H9 (cell line): ENCODE measurements around the gene PGBD5. TPM values are rescaled to one million over a fixed set of nuclear protein-coding genes. Genes with fewer than 3 reads are reported as not detected.

ENCODE experiments used
- DNase-seq: peaks from one replicate; pipeline ENCODE4 v3.0.0-alpha.2; 2017
- H2AFZ ChIP-seq: one replicate; pipeline ENCODE4 v1.6.1; 2013; ENCODE audit warnings: mild to moderate bottlenecking, low read length, control low read depth, moderate library complexity
- H2AK5ac ChIP-seq: 2 replicates; pipeline ENCODE4 v1.6.1; 2013; ENCODE audit warnings: low read length, control low read depth, mixed read lengths; ENCODE audit not compliant: insufficient read length
- H2BK120ac ChIP-seq: one replicate; pipeline ENCODE4 v1.6.1; 2013; ENCODE audit warnings: low read depth, mild to moderate bottlenecking, low read length, control low read depth, inconsistent platforms; ENCODE audit not compliant: poor library complexity, severe bottlenecking
- H2BK12ac ChIP-seq: 2 replicates; pipeline ENCODE4 v1.6.1; 2013; ENCODE audit warnings: low read length, control low read depth, mixed read lengths, low read depth; ENCODE audit not compliant: insufficient read length
- H2BK15ac ChIP-seq: 2 replicates; pipeline ENCODE4 v1.6.1; 2013; ENCODE audit warnings: low read depth, low read length, control low read depth
- H2BK20ac ChIP-seq: one replicate; pipeline ENCODE4 v1.6.1; 2013; ENCODE audit warnings: low read depth, mild to moderate bottlenecking, low read length, control low read depth, inconsistent platforms; ENCODE audit not compliant: poor library complexity, severe bottlenecking
- H2BK5ac ChIP-seq: 2 replicates; pipeline ENCODE4 v1.6.1; 2013; ENCODE audit warnings: low read length, control low read depth, mixed read lengths; ENCODE audit not compliant: insufficient read length
- H3K14ac ChIP-seq: 2 replicates; pipeline ENCODE4 v1.6.1; 2013; ENCODE audit warnings: low read length, control low read depth; ENCODE audit not compliant: insufficient read depth
- H3K18ac ChIP-seq: 2 replicates; pipeline ENCODE4 v1.6.1; 2013; ENCODE audit warnings: low read depth, mild to moderate bottlenecking, mixed read lengths, low read length, control low read depth; ENCODE audit not compliant: insufficient read length
- H3K23ac ChIP-seq: 2 replicates; pipeline ENCODE4 v1.6.1; 2013; ENCODE audit warnings: low read length, control low read depth, mixed read lengths, low read depth; ENCODE audit not compliant: insufficient read length
- H3K23me2 ChIP-seq: 2 replicates; pipeline ENCODE4 v1.6.1; 2013; ENCODE audit warnings: low read depth, mild to moderate bottlenecking, mixed read lengths, low read length, control low read depth; ENCODE audit not compliant: insufficient read length, poor library complexity, severe bottlenecking
- H3K27ac ChIP-seq: 2 replicates; pipeline ENCODE4 v1.5.1; 2013; ENCODE audit warnings: low read length, control low read depth, mixed read lengths, low read depth; ENCODE audit not compliant: insufficient read length
- H3K27me3 ChIP-seq: 2 replicates; pipeline ENCODE4 v1.6.1; 2013; ENCODE audit warnings: low read length, control low read depth, inconsistent platforms; ENCODE audit not compliant: insufficient read depth
- H3K4ac ChIP-seq: 2 replicates; pipeline ENCODE4 v1.6.1; 2013; ENCODE audit warnings: low read depth, mild to moderate bottlenecking, control low read depth, inconsistent platforms, low read length, moderate library complexity
- H3K4me1 ChIP-seq: 2 replicates; pipeline ENCODE4 v1.6.1; 2013; ENCODE audit warnings: low read length, control low read depth, inconsistent platforms; ENCODE audit not compliant: insufficient read depth
- H3K4me2 ChIP-seq: 2 replicates; pipeline ENCODE4 v1.6.1; 2013; ENCODE audit warnings: low read length, control low read depth, mixed read lengths; ENCODE audit not compliant: insufficient read length, insufficient read depth
- H3K56ac ChIP-seq: 2 replicates; pipeline ENCODE4 v1.6.1; 2013; ENCODE audit warnings: low read depth, mild to moderate bottlenecking, mixed read lengths, low read length, control low read depth; ENCODE audit not compliant: insufficient read length
- H3K79me1 ChIP-seq: 2 replicates; pipeline ENCODE4 v1.6.1; 2013; ENCODE audit warnings: low read depth, mild to moderate bottlenecking, moderate library complexity, low read length, control low read depth, inconsistent platforms; ENCODE audit not compliant: insufficient read depth, poor library complexity, severe bottlenecking
- H3K79me2 ChIP-seq: 2 replicates; pipeline ENCODE4 v1.6.1; 2013; ENCODE audit warnings: low read length, control low read depth, inconsistent platforms; ENCODE audit not compliant: insufficient read depth
- H3K9ac ChIP-seq: 2 replicates; pipeline ENCODE4 v1.6.1; 2013; ENCODE audit warnings: low read length, control low read depth, mixed read lengths; ENCODE audit not compliant: insufficient read length; ENCODE audit errors: extremely low read depth
- H3K9me3 ChIP-seq: one replicate; pipeline ENCODE4 v1.6.1; 2013; ENCODE audit warnings: low read depth, low read length, inconsistent platforms; ENCODE audit not compliant: control insufficient read depth
- H3T11ph ChIP-seq: one replicate; pipeline ENCODE4 v1.6.1; 2013; ENCODE audit warnings: mild to moderate bottlenecking, low read length, control low read depth, inconsistent platforms
- H4K20me1 ChIP-seq: one replicate; pipeline ENCODE4 v1.6.1; 2013; ENCODE audit not compliant: control insufficient read depth, insufficient read length, insufficient read depth
- H4K5ac ChIP-seq: 2 replicates; pipeline ENCODE4 v1.6.1; 2013; ENCODE audit warnings: low read depth, mild to moderate bottlenecking, mixed read lengths, low read length, control low read depth; ENCODE audit not compliant: insufficient read length
- H4K8ac ChIP-seq: replicated peaks from 2 replicates; pipeline ENCODE4 v1.6.1; 2013; ENCODE audit warnings: low read length, control low read depth, mixed read lengths, low read depth; ENCODE audit not compliant: insufficient read length
- H4K91ac ChIP-seq: 2 replicates; pipeline ENCODE4 v1.6.1; 2013; ENCODE audit warnings: low read depth, mild to moderate bottlenecking, moderate library complexity, mixed read lengths, low read length, control low read depth; ENCODE audit not compliant: insufficient read length
- H3K27ac Mint-ChIP-seq, 3 experiments: 2 replicates in 2 of 3; 3 replicates in 1 of 3; pipeline ENCODE4 v1.8.0; 2020 to 2021; ENCODE audit warnings: mixed read lengths in 3 of 3, mild to moderate bottlenecking in 1 of 3, moderate library complexity in 1 of 3
- H3K27me3 Mint-ChIP-seq: 2 replicates; pipeline ENCODE4 v1.8.0; 2021; ENCODE audit warnings: low read depth, mild to moderate bottlenecking, moderate library complexity, mixed read lengths
- H3K36me3 Mint-ChIP-seq, 3 experiments: 2 replicates in 2 of 3; 3 replicates in 1 of 3; pipeline ENCODE4 v1.8.0; 2020 to 2021; ENCODE audit warnings: low read depth in 3 of 3, mixed read lengths in 3 of 3; ENCODE audit not compliant: insufficient read depth in 1 of 3
- H3K4me1 Mint-ChIP-seq, 2 experiments: 2 replicates each; pipeline ENCODE4 v1.8.0; 2020; ENCODE audit warnings: mixed read lengths in 2 of 2
- H3K4me3 Mint-ChIP-seq, 2 experiments: 2 replicates in 1 of 2; 3 replicates in 1 of 2; pipeline ENCODE4 v1.8.0; 2020 to 2021; ENCODE audit warnings: mild to moderate bottlenecking in 2 of 2, mixed read lengths in 2 of 2, moderate library complexity in 1 of 2
- H3K9me3 Mint-ChIP-seq, 2 experiments: 2 replicates in 1 of 2; 3 replicates in 1 of 2; pipeline ENCODE4 v1.8.0; 2020; ENCODE audit warnings: mild to moderate bottlenecking in 2 of 2, mixed read lengths in 2 of 2, moderate library complexity in 1 of 2
- CTCF ChIP-seq: fragments of 200-600 bp; sonication (generic); conservative IDR thresholded peaks from 3 replicates; pipeline ENCODE4 v1.8.0; 2021; ENCODE audit warnings: antibody characterized with exemption, mild to moderate bottlenecking
- WGBS: extraction: QIAGEN DNeasy Blood & Tissue Kit; methylation state at CpG from one replicate; pipeline ENCODE4 v1.1.7; 2013; ENCODE audit warnings: missing lambda C conversion rate, low lambda C conversion rate, mixed read lengths; ENCODE audit not compliant: insufficient read length; ENCODE audit errors: extremely low coverage; 5-methylcytosine and 5-hydroxymethylcytosine counted together
- total RNA-seq: library from RNA; stranded (reverse); gene quantifications from 2 replicates; pipeline ENCODE4 v1.2.1, GENCODE V29; 2021

Gene PGBD5
- total RNA-seq, 1 experiment from 2014 or later = 19.1 TPM

- H3K79me1 ChIP-seq = peaks cover 5% of the 10 kb centered on the region
- H4K5ac ChIP-seq = no peak overlapping the region
- Mint-ChIP-seq H3K27ac (no peak overlapping the region), H3K9me3 (peaks cover 0 to 3% of the 10 kb centered on the region in 2 experiments; a peak in 1 of 5 replicates), H3K27me3 (no peaks in the 10 kb centered on the region), H3K36me3 (peaks cover 0 to 6% (median under 1%) of the 10 kb centered on the region in 3 experiments; a peak in 4 of 7 replicates), H3K4me3 (no peak overlapping the region), H3K4me1 (no peaks in the 10 kb centered on the region)
- H2AK5ac ChIP-seq = no peak overlapping the region
- no peak overlapping the region for H3K14ac ChIP-seq
- H3K18ac ChIP-seq = no peak overlapping the region
- no peak overlapping the region for H2BK12ac ChIP-seq
- H3K79me2 ChIP-seq = peaks cover 6% of the 10 kb centered on the region
- DNase-seq = no peak
- no CpG with 5 or more reads among the region's 2 CpGs for WGBS
- H3K4me1 ChIP-seq = no peaks in the 10 kb centered on the region
- H2BK20ac ChIP-seq = no peak overlapping the region
- no peak overlapping the region for H3K4ac ChIP-seq
- no peak overlapping the region for H3K56ac ChIP-seq
- no peaks in the 10 kb centered on the region for H3K23me2 ChIP-seq
- TF ChIP-seq CTCF = no peak
- no peak overlapping the region for H3K27ac ChIP-seq
- no peak overlapping the region for H2BK5ac ChIP-seq
- H3T11ph ChIP-seq = no peak overlapping the region
- H2BK120ac ChIP-seq = no peak overlapping the region
- no peak overlapping the region for H2AFZ ChIP-seq
- no peak overlapping the region for H2BK15ac ChIP-seq
- no peak overlapping the region for H3K9ac ChIP-seq
- H3K27me3 ChIP-seq = no peaks in the 10 kb centered on the region
- no peak overlapping the region for H3K23ac ChIP-seq
- H3K4me2 ChIP-seq = no peak overlapping the region
- no peak overlapping the region for H4K91ac ChIP-seq
- H4K8ac ChIP-seq = no peak overlapping the region
- H4K20me1 ChIP-seq = no peaks in the 10 kb centered on the region
- H3K9me3 ChIP-seq = no peaks in the 10 kb centered on the region
Observed at GRCh38 chr1:230408971-230409370, 17.2 kb downstream of the PGBD5 start.
